ENCODE results near the gene EML6. TPM values are rescaled to one million over a fixed set of nuclear protein-coding genes. Genes with fewer than 3 reads are reported as not detected.

The EML6 gene
- total and polyA plus RNA-seq, 2 donors (not counting 1 experiment from before 2014, with no cell fraction given), result 0.34 to 1.3 TPM

DNA sequence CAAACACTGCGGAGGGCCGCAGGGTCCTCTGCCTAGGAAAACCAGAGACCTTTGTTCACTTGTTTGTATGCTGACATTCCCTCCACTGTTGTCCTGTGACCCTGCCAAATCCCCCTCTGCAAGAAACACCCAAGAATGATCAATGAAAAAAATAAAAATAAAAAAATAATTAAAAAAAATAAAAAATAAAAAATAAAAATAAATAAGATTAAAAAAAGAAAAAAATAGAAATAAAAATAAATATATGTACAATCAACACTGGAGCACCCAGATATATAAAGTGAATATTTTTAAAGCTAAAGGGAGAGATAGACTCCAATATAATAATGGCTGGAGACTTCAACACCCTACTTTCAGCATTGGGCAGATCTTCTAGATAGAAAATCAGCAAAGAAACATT is 23.8 kb upstream of the EML6 start:
- H3K4me3 ChIP-seq (replicated peaks in 1 of 4; ENCODE audit: control extremely low read depth in 1 of 4, insufficient read depth in 1 of 4, low read depth in 3 of 4, low read length in 4 of 4), result no peak overlapping the region
- no peak overlapping the region for H3K27ac ChIP-seq (ENCODE audit: insufficient read depth, low read length)
- H3K9me3 ChIP-seq (ENCODE audit: control insufficient read depth, insufficient read depth, low read depth, low read length), result no peaks in the 10 kb centered on the region
- no peaks in the 10 kb centered on the region for H3K27me3 ChIP-seq (ENCODE audit: control insufficient read depth, insufficient read depth, low read length)
- H3K4me2 ChIP-seq (ENCODE audit: extremely low read depth, insufficient read depth, low read length), result no peak overlapping the region
- H2AFZ ChIP-seq (ENCODE audit: low read length), result no peak overlapping the region
- no peak for DNase-seq (ENCODE audit: low read depth in 2 of 2)
- no peak overlapping the region for H3K9ac ChIP-seq (ENCODE audit: insufficient read depth, low read length)
- no peaks in the 10 kb centered on the region for H4K20me1 ChIP-seq (ENCODE audit: control insufficient read depth, extremely low read depth, insufficient read depth, low read length)
- H3K4me1 ChIP-seq (ENCODE audit: control insufficient read depth, extremely low read depth, insufficient read depth, low read length), result no peaks in the 10 kb centered on the region
- no peak for TF ChIP-seq EZH2 (IDR thresholded peaks at IDR 0.05; ENCODE audit: low read length, missing control alignments)
- TF ChIP-seq, protein P1, sequence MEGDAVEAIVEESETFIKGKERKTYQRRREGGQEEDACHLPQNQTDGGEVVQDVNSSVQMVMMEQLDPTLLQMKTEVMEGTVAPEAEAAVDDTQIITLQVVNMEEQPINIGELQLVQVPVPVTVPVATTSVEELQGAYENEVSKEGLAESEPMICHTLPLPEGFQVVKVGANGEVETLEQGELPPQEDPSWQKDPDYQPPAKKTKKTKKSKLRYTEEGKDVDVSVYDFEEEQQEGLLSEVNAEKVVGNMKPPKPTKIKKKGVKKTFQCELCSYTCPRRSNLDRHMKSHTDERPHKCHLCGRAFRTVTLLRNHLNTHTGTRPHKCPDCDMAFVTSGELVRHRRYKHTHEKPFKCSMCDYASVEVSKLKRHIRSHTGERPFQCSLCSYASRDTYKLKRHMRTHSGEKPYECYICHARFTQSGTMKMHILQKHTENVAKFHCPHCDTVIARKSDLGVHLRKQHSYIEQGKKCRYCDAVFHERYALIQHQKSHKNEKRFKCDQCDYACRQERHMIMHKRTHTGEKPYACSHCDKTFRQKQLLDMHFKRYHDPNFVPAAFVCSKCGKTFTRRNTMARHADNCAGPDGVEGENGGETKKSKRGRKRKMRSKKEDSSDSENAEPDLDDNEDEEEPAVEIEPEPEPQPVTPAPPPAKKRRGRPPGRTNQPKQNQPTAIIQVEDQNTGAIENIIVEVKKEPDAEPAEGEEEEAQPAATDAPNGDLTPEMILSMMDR (conservative IDR thresholded peaks at IDR 0.05 in 1 of 2, IDR thresholded peaks at IDR 0.05 in 1 of 2; ENCODE audit: low read depth in 1 of 2, low read length in 2 of 2), result no peak
- no peaks in the 10 kb centered on the region for H3K79me2 ChIP-seq (ENCODE audit: control insufficient read depth, insufficient read depth, low read length)
- no peaks in the 10 kb centered on the region for H3K36me3 ChIP-seq (ENCODE audit: control insufficient read depth, insufficient read depth, low read length)

- Histone ChIP-seq H3K9ac (ENCODE audit: insufficient read depth, low read length) (no peak overlapping the region), H3K27me3 (ENCODE audit: control insufficient read depth, insufficient read depth, low read length) (no peaks in the 10 kb centered on the region), H2AFZ (ENCODE audit: low read length) (no peak overlapping the region), H3K9me3 (ENCODE audit: control insufficient read depth, insufficient read depth, low read depth, low read length) (no peaks in the 10 kb centered on the region), H3K36me3 (ENCODE audit: control insufficient read depth, insufficient read depth, low read length) (no peaks in the 10 kb centered on the region), H3K4me3 (replicated peaks in 1 of 4; ENCODE audit: control extremely low read depth in 1 of 4, insufficient read depth in 1 of 4, low read depth in 3 of 4, low read length in 4 of 4) (no peak overlapping the region), H3K79me2 (ENCODE audit: control insufficient read depth, insufficient read depth, low read length) (no peaks in the 10 kb centered on the region), H4K20me1 (ENCODE audit: control insufficient read depth, extremely low read depth, insufficient read depth, low read length) (no peaks in the 10 kb centered on the region), H3K4me1 (ENCODE audit: control insufficient read depth, extremely low read depth, insufficient read depth, low read length) (no peaks in the 10 kb centered on the region), H3K4me2 (ENCODE audit: extremely low read depth, insufficient read depth, low read length) (no peak overlapping the region), H3K27ac (ENCODE audit: insufficient read depth, low read length) (no peak overlapping the region)
- peak; percentile 18 to 59 for DNase-seq (ENCODE audit: low read depth in 2 of 2)
- TF ChIP-seq, protein P1 (conservative IDR thresholded peaks at IDR 0.05 in 1 of 2, IDR thresholded peaks at IDR 0.05 in 1 of 2; ENCODE audit: low read depth in 1 of 2, low read length in 2 of 2), result no peak
- no peak for TF ChIP-seq EZH2 (IDR thresholded peaks at IDR 0.05; ENCODE audit: low read length, missing control alignments)
Measured at GRCh38 chr2:54701029-54701428, 22.4 kb upstream of the EML6 start.

DNA sequence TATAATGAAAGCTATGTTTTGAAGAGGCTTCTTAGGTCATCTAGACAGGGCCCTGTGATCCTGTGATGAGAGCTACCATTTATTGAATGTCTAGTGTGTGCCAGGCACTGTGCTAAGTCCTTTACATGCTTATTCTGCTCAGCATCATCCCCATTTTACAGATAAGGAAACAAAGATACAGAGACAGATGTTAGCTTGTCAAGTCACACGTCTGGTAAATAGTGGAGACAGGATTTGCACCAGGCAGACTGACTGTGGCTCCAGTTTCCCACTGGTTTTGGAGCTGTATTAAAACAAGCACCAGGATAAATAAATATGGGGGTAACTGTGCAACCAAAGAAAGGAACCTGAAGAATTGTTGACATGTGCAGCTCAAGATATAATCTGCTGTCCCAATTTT is 19.2 kb upstream of the EML6 start:
- H3K9me3 ChIP-seq (ENCODE audit: control insufficient read depth, insufficient read depth, low read depth, low read length), result no peaks in the 10 kb centered on the region
- H4K20me1 ChIP-seq (ENCODE audit: control insufficient read depth, extremely low read depth, insufficient read depth, low read length), result no peaks in the 10 kb centered on the region
- H3K4me1 ChIP-seq (ENCODE audit: control insufficient read depth, extremely low read depth, insufficient read depth, low read length), result peaks cover 2% of the 10 kb centered on the region
- DNase-seq (ENCODE audit: low read depth in 2 of 2), result no peak
- no peak overlapping the region for H3K4me3 ChIP-seq (replicated peaks in 1 of 4; ENCODE audit: control extremely low read depth in 1 of 4, insufficient read depth in 1 of 4, low read depth in 3 of 4, low read length in 4 of 4)
- H3K4me2 ChIP-seq (ENCODE audit: extremely low read depth, insufficient read depth, low read length), result no peak overlapping the region
- H2AFZ ChIP-seq (ENCODE audit: low read length), result no peak overlapping the region
- no peaks in the 10 kb centered on the region for H3K27me3 ChIP-seq (ENCODE audit: control insufficient read depth, insufficient read depth, low read length)
- no peaks in the 10 kb centered on the region for H3K36me3 ChIP-seq (ENCODE audit: control insufficient read depth, insufficient read depth, low read length)
- no peaks in the 10 kb centered on the region for H3K79me2 ChIP-seq (ENCODE audit: control insufficient read depth, insufficient read depth, low read length)
- H3K27ac ChIP-seq (ENCODE audit: insufficient read depth, low read length), result no peak overlapping the region
- H3K9ac ChIP-seq (ENCODE audit: insufficient read depth, low read length), result no peak overlapping the region
- TF ChIP-seq EZH2 (IDR thresholded peaks at IDR 0.05; ENCODE audit: low read length, missing control alignments), result no peak

All from fibroblast of lung (primary cell).